OCI-LY3 (cell line): ENCODE data around the gene HS1BP3.

Source experiments
- H2AFZ ChIP-seq: fragments of 200-600, 300-600 bp; shearing (Covaris generic); 2 replicates; pipeline ENCODE4 v1.6.0; 2014; ENCODE audit warnings: antibody characterized with exemption, low read depth, low read length
- H3K27ac ChIP-seq: fragments of 200-600, 300-600 bp; sonication (generic); 2 replicates; pipeline ENCODE4 v1.5.1; 2014; ENCODE audit warnings: mild to moderate bottlenecking, low read length, moderate library complexity, mixed read lengths
- H3K27me3 ChIP-seq: fragments of 200-600, 300-600 bp; sonication (generic); 2 replicates; pipeline ENCODE4 v1.6.1; 2014; ENCODE audit warnings: low read depth, low read length, mixed read lengths
- H3K36me3 ChIP-seq: fragments of 200-600, 300-600 bp; sonication (generic); replicated peaks from 2 replicates; pipeline ENCODE3; 2014; ENCODE audit warnings: low read depth, low read length, mixed read lengths
- H3K4me1 ChIP-seq: fragments of 300-600, 200-600 bp; sonication (generic); 2 replicates; pipeline ENCODE4 v1.6.1; 2014; ENCODE audit warnings: low read length, mixed read lengths
- H3K4me2 ChIP-seq: fragments of 200-600, 300-600 bp; sonication (generic); 2 replicates; pipeline ENCODE4 v1.6.1; 2014; ENCODE audit warnings: low read length, mixed read lengths
- H3K4me3 ChIP-seq: fragments of 300-600, 200-600 bp; sonication (generic); 2 replicates; pipeline ENCODE4 v1.5.1; 2014; ENCODE audit warnings: antibody characterized with exemption, mild to moderate bottlenecking, low read length, moderate library complexity
- H3K79me2 ChIP-seq: fragments of 300-600, 200-600 bp; shearing (Covaris generic); 2 replicates; pipeline ENCODE4 v1.6.1; 2014; ENCODE audit warnings: mild to moderate bottlenecking, low read length, mixed read lengths
- H3K9ac ChIP-seq: fragments of 300-600, 200-600 bp; shearing (Covaris generic); 2 replicates; pipeline ENCODE4 v1.6.0; 2014; ENCODE audit warnings: mild to moderate bottlenecking, low read length, moderate library complexity
- H3K9me3 ChIP-seq: fragments of 200-600, 300-600 bp; shearing (Covaris generic); 2 replicates; pipeline ENCODE4 v1.6.1; 2014; ENCODE audit warnings: low read length, mixed read lengths; ENCODE audit not compliant: insufficient read depth
- H4K20me1 ChIP-seq: fragments of 200-600, 300-600 bp; sonication (generic); 2 replicates; pipeline ENCODE4 v1.6.1; 2016; ENCODE audit warnings: low read length, mixed read lengths; ENCODE audit not compliant: insufficient read depth
- EZH2phosphoT487 ChIP-seq: fragments of 200-600 bp; shearing (Covaris generic); IDR thresholded peaks from 2 replicates; pipeline ENCODE4 v1.6.1; 2018; ENCODE audit warnings: antibody characterized with exemption, mixed run types, low read depth
- TF ChIP-seq, protein P1 (sequence below): fragments of 200-600, 300-600 bp; sonication (generic); IDR thresholded peaks from 2 replicates; pipeline ENCODE4 v1.5.1; 2014; ENCODE audit warnings: antibody characterized with exemption, low read length, low read depth

The HS1BP3 gene

DNA sequence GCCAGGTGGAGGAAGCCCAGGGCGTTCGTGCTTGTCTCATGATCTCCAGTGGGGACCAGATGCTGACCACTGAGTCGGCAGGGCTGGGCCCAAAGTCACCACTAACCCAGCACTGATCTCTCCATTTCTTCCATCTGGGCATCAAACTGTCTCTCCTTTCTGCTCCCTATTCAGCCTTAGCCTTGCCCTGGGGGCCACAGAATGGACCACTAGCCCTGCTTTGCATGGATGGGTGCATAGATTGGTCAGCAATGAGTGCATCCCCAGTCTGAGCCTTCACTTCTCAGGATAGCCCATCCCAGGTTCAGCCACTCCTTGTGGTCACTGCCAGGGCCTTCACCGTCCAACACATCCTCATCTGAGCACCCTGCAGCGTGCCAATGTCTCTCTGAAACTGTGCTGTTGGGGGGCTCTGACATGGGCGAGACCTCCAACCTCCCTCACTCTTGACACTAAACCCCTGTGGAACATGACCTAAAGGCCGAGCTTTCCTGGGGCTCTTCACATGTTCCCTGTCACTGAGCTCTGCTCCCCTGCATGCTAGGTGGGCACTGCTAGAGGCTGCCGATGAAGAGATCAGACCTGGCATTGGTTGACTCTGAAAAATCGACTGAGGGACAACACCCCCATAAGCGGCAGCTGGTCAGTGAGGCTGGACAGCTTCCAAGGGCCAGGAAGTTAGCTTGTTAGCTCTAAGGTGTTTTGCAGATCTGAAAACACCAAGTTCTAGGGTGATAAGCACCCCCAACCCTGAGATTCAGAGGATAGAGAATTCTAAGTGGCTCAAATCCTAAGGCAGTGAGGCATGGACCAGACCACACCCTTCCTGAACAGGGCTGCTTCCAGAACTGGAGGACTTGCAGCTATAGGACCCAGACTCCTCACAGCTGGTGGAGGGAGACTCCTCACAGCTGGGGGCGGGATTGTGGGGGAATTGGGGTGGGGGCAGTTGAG lies 61.7 kb downstream of the HS1BP3 start:
- H3K79me2 ChIP-seq = no peaks in the 10 kb centered on the region
- H3K36me3 ChIP-seq = no peaks in the 10 kb centered on the region
- TF ChIP-seq, protein P1, sequence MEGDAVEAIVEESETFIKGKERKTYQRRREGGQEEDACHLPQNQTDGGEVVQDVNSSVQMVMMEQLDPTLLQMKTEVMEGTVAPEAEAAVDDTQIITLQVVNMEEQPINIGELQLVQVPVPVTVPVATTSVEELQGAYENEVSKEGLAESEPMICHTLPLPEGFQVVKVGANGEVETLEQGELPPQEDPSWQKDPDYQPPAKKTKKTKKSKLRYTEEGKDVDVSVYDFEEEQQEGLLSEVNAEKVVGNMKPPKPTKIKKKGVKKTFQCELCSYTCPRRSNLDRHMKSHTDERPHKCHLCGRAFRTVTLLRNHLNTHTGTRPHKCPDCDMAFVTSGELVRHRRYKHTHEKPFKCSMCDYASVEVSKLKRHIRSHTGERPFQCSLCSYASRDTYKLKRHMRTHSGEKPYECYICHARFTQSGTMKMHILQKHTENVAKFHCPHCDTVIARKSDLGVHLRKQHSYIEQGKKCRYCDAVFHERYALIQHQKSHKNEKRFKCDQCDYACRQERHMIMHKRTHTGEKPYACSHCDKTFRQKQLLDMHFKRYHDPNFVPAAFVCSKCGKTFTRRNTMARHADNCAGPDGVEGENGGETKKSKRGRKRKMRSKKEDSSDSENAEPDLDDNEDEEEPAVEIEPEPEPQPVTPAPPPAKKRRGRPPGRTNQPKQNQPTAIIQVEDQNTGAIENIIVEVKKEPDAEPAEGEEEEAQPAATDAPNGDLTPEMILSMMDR = no peak
- no peak for TF ChIP-seq EZH2phosphoT487
- no peak overlapping the region for H3K9ac ChIP-seq
- no peak overlapping the region for H3K4me3 ChIP-seq
- H3K4me1 ChIP-seq = peaks cover 11% of the 10 kb centered on the region
- H2AFZ ChIP-seq = no peak overlapping the region
- peaks cover 71% of the 10 kb centered on the region for H3K27me3 ChIP-seq
- H3K27ac ChIP-seq = no peak overlapping the region
- no peaks in the 10 kb centered on the region for H3K9me3 ChIP-seq
- H3K4me2 ChIP-seq = no peak overlapping the region
- H4K20me1 ChIP-seq = no peaks in the 10 kb centered on the region

DNA sequence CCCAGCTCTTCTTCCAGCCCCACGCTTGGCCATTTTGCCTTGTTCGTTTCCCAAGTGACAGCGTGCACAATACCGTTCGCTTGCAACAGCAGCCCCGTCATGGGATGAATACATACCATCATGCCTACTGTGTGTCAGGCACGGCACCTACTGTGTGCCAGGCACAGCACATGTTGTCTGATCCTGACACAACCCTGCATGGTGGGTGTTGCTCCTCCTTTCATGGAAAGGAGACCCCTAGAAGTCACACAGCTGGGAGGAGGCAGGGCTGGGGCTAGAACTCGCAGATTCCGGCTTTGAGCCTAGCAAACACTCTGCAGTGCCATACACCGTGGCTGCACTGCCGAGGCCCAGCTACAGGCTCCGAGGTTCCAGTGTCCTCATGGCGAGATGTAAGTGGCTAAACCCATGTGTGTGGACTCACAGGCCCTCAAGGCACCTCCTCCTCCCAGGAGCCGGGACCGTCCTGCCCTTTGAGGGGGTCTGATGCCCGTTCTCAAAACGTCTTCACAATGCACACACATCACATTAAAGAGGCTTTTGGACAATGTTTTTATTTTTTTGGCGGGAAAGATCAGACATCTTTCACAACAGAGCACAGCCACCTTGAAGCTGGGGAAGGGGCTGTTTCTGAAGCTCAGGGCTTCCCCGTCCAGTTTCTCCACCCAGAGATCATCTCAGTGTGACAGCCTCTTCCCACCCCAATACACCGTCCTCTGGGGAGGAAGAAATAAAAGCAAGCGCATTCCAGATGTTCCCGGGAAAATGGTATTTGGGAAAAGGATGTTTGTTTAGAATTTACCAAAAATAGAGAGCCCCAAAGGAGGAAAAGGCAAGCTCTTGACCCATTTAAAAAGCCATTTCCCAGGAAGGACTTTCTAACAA lies 64.9 kb downstream of the HS1BP3 start:
- TF ChIP-seq EZH2phosphoT487 = no peak
- TF ChIP-seq, protein P1 = no peak
- Histone ChIP-seq H3K9me3 (no peaks in the 10 kb centered on the region), H3K27ac (no peak overlapping the region), H3K27me3 (peaks cover 45% of the 10 kb centered on the region), H3K4me3 (no peak overlapping the region), H3K9ac (no peak overlapping the region), H3K36me3 (no peaks in the 10 kb centered on the region), H2AFZ (no peak overlapping the region), H4K20me1 (no peaks in the 10 kb centered on the region), H3K4me1 (no peaks in the 10 kb centered on the region), H3K4me2 (no peak overlapping the region), H3K79me2 (no peaks in the 10 kb centered on the region)

DNA sequence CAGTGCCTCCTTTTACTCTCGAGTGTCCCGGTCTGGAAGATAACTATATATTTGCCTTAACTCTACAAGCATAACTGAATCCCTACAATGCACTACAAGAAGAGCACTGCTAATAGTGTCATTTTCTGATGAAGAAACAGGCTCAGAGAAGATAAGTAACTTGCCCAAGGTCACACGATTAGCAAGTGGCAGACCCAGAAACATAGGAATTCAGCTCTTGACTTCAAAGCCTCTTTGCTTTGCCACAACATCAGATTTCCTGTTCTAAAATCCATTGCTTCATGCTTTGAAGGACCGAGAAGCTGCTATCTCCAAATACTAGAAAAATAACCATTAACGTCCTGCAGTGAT lies 65.6 kb downstream of the HS1BP3 start:
- no peaks in the 10 kb centered on the region for H3K4me1 ChIP-seq
- peaks cover 39% of the 10 kb centered on the region for H3K27me3 ChIP-seq
- no peaks in the 10 kb centered on the region for H4K20me1 ChIP-seq
- H3K79me2 ChIP-seq = no peaks in the 10 kb centered on the region
- H2AFZ ChIP-seq = no peak overlapping the region
- no peak overlapping the region for H3K4me2 ChIP-seq
- no peak overlapping the region for H3K4me3 ChIP-seq
- TF ChIP-seq EZH2phosphoT487 = no peak
- TF ChIP-seq, protein P1 = no peak
- no peaks in the 10 kb centered on the region for H3K36me3 ChIP-seq
- no peak overlapping the region for H3K9ac ChIP-seq
- H3K9me3 ChIP-seq = no peaks in the 10 kb centered on the region
- H3K27ac ChIP-seq = no peak overlapping the region
